ENCODE data around the gene ATXN3.

Gene ATXN3

DNA sequence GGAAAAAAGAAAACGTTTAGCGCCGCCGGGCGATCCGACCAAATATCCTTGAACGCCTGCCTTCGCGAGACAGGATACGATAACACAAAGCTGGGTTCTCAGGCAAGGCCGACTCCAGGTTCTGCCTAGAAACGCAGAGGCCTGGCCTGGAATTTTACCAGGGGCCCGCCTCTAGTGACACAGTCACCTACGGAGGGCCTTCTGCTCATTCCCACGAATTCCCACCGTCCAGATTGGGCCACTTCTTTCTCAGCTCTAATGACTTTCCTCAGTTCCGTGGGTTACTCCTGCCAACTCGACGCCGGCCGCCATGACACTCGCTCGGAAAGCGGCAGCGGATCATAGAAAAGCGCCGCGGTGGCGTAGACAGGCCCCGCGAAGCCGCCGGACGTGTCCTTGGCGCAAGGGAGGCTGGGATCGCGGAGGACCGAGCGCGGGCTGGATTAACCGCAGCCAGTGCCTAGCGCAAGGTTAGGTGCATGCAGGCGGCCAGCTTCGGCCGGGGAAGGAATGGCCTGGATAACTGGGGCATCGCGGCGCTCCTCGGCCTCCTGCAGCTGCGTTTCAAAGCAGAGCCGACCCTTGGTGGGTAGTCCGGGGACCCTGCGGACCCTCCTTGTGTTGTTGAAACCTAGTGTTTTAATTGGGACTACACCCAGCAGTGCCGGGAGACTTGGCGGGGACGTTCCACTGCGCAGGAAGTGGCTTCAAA is 66.5 kb downstream of the ATXN3 start, which contains the start of gene TRIP11:
Gene TRIP11 (minus strand): TSS at position 341 of the 712 bp plus-strand sequence. CDS start 374 bp downstream, outside the sequence.
- peak; percentile 80 for DNase-seq (ENCODE audit: low read depth, low spot score)
- Histone ChIP-seq H3K4me3 (ENCODE audit: insufficient read length, low read depth) (peak within 1 kb of the TSS; percentile 89), H3K4me1 (ENCODE audit: insufficient read depth, insufficient read length) (no peaks in the 10 kb centered on the region), H3K9ac (ENCODE audit: insufficient read length, low read depth) (peak within 1 kb of the TSS; percentile 98), H3K27me3 (ENCODE audit: insufficient read depth, insufficient read length) (no peaks in the 10 kb centered on the region), H3K9me3 (ENCODE audit: insufficient read depth, low read length) (no peaks in the 10 kb centered on the region), H3K36me3 (ENCODE audit: insufficient read depth, insufficient read length, low read length) (peaks cover 9% of the 10 kb centered on the region)
- TF ChIP-seq SUZ12 (IDR thresholded peaks at IDR 0.05; ENCODE audit: extremely low read depth, insufficient read depth, insufficient read length), result no peak
- peak; percentile 64 for TF ChIP-seq YY1 (IDR thresholded peaks at IDR 0.05; ENCODE audit: insufficient read depth, insufficient read length)

DNA sequence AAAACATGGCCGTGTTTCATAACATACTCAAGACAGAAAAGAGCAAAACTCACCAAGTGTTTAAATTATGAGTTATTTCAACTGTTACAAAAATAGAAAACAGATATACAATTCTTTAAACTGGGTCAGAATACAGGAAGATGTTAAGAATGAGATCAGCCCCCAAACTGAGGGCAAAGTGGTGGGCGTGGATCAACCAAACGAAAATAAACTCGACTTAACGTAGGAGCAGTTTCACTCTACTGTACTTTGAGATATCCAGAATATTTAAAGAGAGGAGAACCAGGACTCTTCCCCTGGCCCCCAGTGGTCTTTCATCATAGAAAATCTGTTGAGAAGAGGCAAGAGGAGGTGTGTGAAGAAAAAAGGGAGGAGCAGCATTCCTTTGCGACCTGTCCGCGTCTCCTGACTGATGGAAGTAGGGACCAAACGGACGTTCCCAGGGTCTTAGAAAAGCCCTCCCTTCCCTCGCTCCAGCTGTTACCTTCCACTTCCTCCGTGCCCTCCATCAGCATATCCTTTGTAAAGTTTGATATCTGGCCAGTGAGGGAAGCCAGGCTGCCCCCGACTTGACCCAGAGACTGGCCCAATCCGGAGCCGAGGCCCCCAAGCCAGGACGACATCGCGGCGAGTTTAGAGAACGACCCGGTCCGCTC is 67.2 kb downstream of the ATXN3 start:
- H3K9ac ChIP-seq (ENCODE audit: insufficient read length, low read depth), result peak overlapping the region; percentile 98
- peak overlapping the region; percentile 89 for H3K4me3 ChIP-seq (ENCODE audit: insufficient read length, low read depth)
- no peak for TF ChIP-seq SUZ12 (IDR thresholded peaks at IDR 0.05; ENCODE audit: extremely low read depth, insufficient read depth, insufficient read length)
- TF ChIP-seq ZNF274 (IDR thresholded peaks at IDR 0.05; ENCODE audit: low read depth, low read length), result no peak
- H3K36me3 ChIP-seq (ENCODE audit: insufficient read depth, insufficient read length, low read length), result peaks cover 9% of the 10 kb centered on the region
- peaks cover 5% of the 10 kb centered on the region; the same call in 1 of the 2 replicates for H3K9me3 ChIP-seq (ENCODE audit: insufficient read depth, low read length)
- no peaks in the 10 kb centered on the region for H3K27me3 ChIP-seq (ENCODE audit: insufficient read depth, insufficient read length)
- DNase-seq (ENCODE audit: low read depth, low spot score), result peak; percentile 68
- no peaks in the 10 kb centered on the region for H3K4me1 ChIP-seq (ENCODE audit: insufficient read depth, insufficient read length)

DNA sequence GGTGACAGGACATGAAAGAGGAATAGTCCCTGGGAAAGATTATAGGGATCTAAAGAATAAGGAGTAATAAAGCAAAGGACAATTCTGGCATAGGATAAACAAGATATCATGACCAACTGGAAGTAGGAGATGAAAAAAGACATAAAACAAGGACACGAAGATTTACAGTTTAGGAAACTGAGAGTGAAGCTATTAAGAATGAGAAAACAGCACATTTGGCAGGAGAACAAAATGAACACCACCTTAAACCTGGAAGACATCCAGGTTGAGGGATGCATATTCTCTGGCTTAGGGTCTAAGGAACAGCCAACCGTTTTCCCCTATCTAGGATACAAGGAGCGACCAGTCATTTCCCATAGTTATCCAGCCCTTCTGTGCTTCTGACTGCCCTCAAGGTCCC is 68.4 kb downstream of the ATXN3 start:
- DNase-seq (ENCODE audit: low read depth, low spot score), result no peak
- Histone ChIP-seq H3K9me3 (ENCODE audit: insufficient read depth, low read length) (peaks cover 17% of the 10 kb centered on the region), H3K4me3 (ENCODE audit: insufficient read length, low read depth) (no peak overlapping the region), H3K9ac (ENCODE audit: insufficient read length, low read depth) (no peak overlapping the region), H3K4me1 (ENCODE audit: insufficient read depth, insufficient read length) (no peaks in the 10 kb centered on the region), H3K27me3 (ENCODE audit: insufficient read depth, insufficient read length) (no peaks in the 10 kb centered on the region), H3K36me3 (ENCODE audit: insufficient read depth, insufficient read length, low read length) (peaks cover 9% of the 10 kb centered on the region)
- no peak for TF ChIP-seq YY1 (IDR thresholded peaks at IDR 0.05; ENCODE audit: insufficient read depth, insufficient read length)
- TF ChIP-seq SUZ12 (IDR thresholded peaks at IDR 0.05; ENCODE audit: extremely low read depth, insufficient read depth, insufficient read length), result no peak
- no peak for TF ChIP-seq ZNF274 (IDR thresholded peaks at IDR 0.05; ENCODE audit: low read depth, low read length)

DNA sequence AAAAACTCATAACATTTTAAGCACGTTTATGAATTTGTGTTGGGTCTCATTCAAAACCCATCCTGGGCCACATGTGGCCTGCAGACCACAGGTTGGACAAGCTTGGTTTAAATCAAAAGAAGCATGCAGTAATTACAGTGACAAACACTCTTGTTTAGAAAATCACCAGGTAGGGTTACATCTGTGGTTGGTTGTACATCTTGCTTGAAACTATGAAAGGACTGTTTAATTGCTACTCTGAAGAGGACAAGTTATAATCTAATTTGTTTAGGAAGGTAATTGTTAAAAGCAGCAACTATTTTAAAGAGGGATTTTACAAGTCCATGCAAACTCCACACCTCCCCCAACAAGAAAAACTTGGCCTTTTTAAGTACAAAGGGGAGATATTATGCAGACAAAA is 70.5 kb downstream of the ATXN3 start:
- H3K4me1 ChIP-seq (ENCODE audit: insufficient read depth, insufficient read length), result no peaks in the 10 kb centered on the region
- H3K9ac ChIP-seq (ENCODE audit: insufficient read length, low read depth), result no peak overlapping the region
- no peak for DNase-seq (ENCODE audit: low read depth, low spot score)
- no peak overlapping the region for H3K4me3 ChIP-seq (ENCODE audit: insufficient read length, low read depth)
- H3K36me3 ChIP-seq (ENCODE audit: insufficient read depth, insufficient read length, low read length), result peaks cover 11% of the 10 kb centered on the region
- TF ChIP-seq YY1 (IDR thresholded peaks at IDR 0.05; ENCODE audit: insufficient read depth, insufficient read length), result no peak
- no peak for TF ChIP-seq ZNF274 (IDR thresholded peaks at IDR 0.05; ENCODE audit: low read depth, low read length)
- no peak for TF ChIP-seq SUZ12 (IDR thresholded peaks at IDR 0.05; ENCODE audit: extremely low read depth, insufficient read depth, insufficient read length)
- peaks cover 20% of the 10 kb centered on the region for H3K9me3 ChIP-seq (ENCODE audit: insufficient read depth, low read length)
- no peaks in the 10 kb centered on the region for H3K27me3 ChIP-seq (ENCODE audit: insufficient read depth, insufficient read length)

DNA sequence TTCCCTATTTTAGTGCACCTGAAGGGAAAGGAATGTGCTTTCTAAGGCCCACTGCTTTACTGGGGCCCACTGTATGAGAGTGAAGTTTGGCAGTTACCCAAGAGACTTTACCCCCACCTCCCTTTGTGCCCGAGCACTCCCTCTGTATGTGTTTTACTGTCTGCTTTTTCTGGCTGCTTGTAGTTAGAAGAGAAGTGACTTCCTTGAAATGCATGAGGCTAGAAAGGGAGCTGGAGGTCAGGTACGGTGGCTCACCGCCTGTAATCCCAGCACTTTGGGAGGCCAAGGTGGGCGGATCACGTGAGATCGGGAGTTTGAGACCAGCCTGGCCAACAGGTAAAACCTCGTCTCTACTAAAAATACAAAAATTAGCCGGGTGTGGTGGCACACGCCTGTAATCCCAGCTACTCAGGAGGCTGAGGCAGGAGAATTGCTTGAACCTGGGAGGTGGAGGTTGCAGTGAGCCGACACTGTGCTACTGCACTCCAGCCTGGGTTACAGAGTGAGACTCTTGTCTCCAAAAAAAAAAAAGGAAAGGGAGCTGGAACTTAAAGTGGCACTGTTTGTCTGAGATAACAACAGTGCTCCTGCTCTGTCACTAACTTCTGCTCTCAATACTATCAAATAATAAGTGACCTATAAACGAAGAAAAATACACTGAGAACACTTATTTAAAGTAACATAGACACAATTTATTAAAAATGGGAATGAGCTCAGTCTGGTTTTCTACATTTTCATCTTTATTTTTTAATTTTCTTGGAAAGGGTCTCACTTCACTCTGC is 72.3 kb downstream of the ATXN3 start:
- DNase-seq (ENCODE audit: low read depth, low spot score), result no peak
- Histone ChIP-seq H3K4me1 (ENCODE audit: insufficient read depth, insufficient read length) (no peaks in the 10 kb centered on the region), H3K9ac (ENCODE audit: insufficient read length, low read depth) (no peak overlapping the region), H3K9me3 (ENCODE audit: insufficient read depth, low read length) (peaks cover 20% of the 10 kb centered on the region), H3K4me3 (ENCODE audit: insufficient read length, low read depth) (no peak overlapping the region), H3K36me3 (ENCODE audit: insufficient read depth, insufficient read length, low read length) (peaks cover 11% of the 10 kb centered on the region), H3K27me3 (ENCODE audit: insufficient read depth, insufficient read length) (no peaks in the 10 kb centered on the region)
- TF ChIP-seq SUZ12 (IDR thresholded peaks at IDR 0.05; ENCODE audit: extremely low read depth, insufficient read depth, insufficient read length) (no peak), ZNF274 (IDR thresholded peaks at IDR 0.05; ENCODE audit: low read depth, low read length) (no peak)

DNA sequence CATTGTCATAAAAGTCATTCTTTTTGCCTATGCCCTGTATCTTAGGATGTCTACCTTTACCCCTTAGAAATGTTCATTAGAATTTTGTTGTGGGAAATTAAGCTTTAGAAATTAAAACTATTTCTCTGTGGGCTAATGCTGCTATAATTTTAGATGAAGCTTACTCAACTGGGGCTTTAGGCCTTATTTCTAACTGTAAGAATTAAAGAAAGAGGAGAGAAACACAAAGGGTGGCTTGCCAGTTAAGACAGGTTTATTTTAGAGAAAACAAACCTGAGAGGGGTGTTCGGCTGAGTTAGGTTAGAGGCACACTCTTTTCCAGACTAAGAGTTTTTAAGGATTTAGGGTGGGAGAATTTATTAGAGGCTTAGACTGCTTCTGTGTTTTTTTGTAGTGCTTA is 72.9 kb downstream of the ATXN3 start:
- Histone ChIP-seq H3K4me3 (ENCODE audit: insufficient read length, low read depth) (no peak overlapping the region), H3K9me3 (ENCODE audit: insufficient read depth, low read length) (peaks cover 20% of the 10 kb centered on the region), H3K4me1 (ENCODE audit: insufficient read depth, insufficient read length) (no peaks in the 10 kb centered on the region), H3K36me3 (ENCODE audit: insufficient read depth, insufficient read length, low read length) (peaks cover 11% of the 10 kb centered on the region), H3K9ac (ENCODE audit: insufficient read length, low read depth) (no peak overlapping the region), H3K27me3 (ENCODE audit: insufficient read depth, insufficient read length) (no peaks in the 10 kb centered on the region)
- DNase-seq (ENCODE audit: low read depth, low spot score), result no peak
- TF ChIP-seq YY1 (IDR thresholded peaks at IDR 0.05; ENCODE audit: insufficient read depth, insufficient read length) (no peak), ZNF274 (IDR thresholded peaks at IDR 0.05; ENCODE audit: low read depth, low read length) (no peak), SUZ12 (IDR thresholded peaks at IDR 0.05; ENCODE audit: extremely low read depth, insufficient read depth, insufficient read length) (no peak)

Data from NT2/D1 (cell line).